PC-9 (cell line): Measurements from ENCODE around the gene DDX10. TPM values are rescaled to one million over a fixed set of nuclear protein-coding genes. Genes with fewer than 3 reads are reported as not detected.

Experiments used
- BruUV-seq: library from RNA; stranded (reverse); fragments of 400-500 nt; replicated peaks from 2 replicates; lab custom pipeline; 2021; lab: Mats Ljungman, UMichigan
- CTCF ChIA-PET: fragments of 300-600 bp; sonication (Branson Sonifier 250); formaldehyde crosslinking; loops from one replicate; lab custom pipeline; 2022; ENCODE audit warnings: antibody characterized with exemption; lab: Charles Lee
- POLR2A ChIA-PET: fragments of 300-600 bp; sonication (Branson Sonifier 250); formaldehyde crosslinking; loops from one replicate; lab custom pipeline; 2022; ENCODE audit warnings: antibody characterized with exemption; ENCODE audit not compliant: unreplicated experiment; lab: Charles Lee
- DNase-seq, 2 experiments: peaks; one replicate each; pipeline versions ENCODE4 v3.0.0 to v3.0.0-alpha.2; 2015 to 2022; ENCODE audit warnings: mixed read lengths in 1 of 2
- H2AFZ ChIP-seq: fragments of 200-600 bp; sonication (generic); 2 replicates; pipeline ENCODE4 v1.8.1; 2017; ENCODE audit warnings: antibody characterized with exemption
- H3F3A ChIP-seq: fragments of 200-600 bp; sonication (generic); 2 replicates; pipeline ENCODE4 v1.8.1; 2017; ENCODE audit warnings: antibody characterized with exemption, mild to moderate bottlenecking, low read depth; ENCODE audit not compliant: insufficient read depth
- H3K27ac ChIP-seq: fragments of 200-600 bp; sonication (generic); 2 replicates; pipeline ENCODE4 v1.6.1; 2016; ENCODE audit warnings: mixed run types
- H3K27me3 ChIP-seq: fragments of 200-600 bp; sonication (generic); 2 replicates; pipeline ENCODE4 v1.6.1; 2016; ENCODE audit warnings: low read depth, mixed run types; ENCODE audit not compliant: insufficient read depth
- H3K36me3 ChIP-seq: fragments of 200-600 bp; sonication (generic); 2 replicates; pipeline ENCODE4 v1.6.1; 2016; ENCODE audit warnings: low read depth, mixed run types
- H3K4me1 ChIP-seq: fragments of 200-600 bp; sonication (generic); replicated peaks from 2 replicates; pipeline ENCODE4 v1.6.1; 2016; ENCODE audit warnings: mixed run types; ENCODE audit not compliant: insufficient read depth
- H3K4me2 ChIP-seq: fragments of 200-600 bp; sonication (generic); 2 replicates; pipeline ENCODE4 v1.6.1; 2017; ENCODE audit warnings: mixed run types
- H3K4me3 ChIP-seq: fragments of 200-600 bp; sonication (generic); 2 replicates; pipeline ENCODE4 v1.6.1; 2016; ENCODE audit warnings: mixed run types
- H3K79me2 ChIP-seq: fragments of 200-600 bp; sonication (generic); 2 replicates; pipeline ENCODE4 v1.6.1; 2017; ENCODE audit warnings: low read depth, mixed run types
- H3K9me2 ChIP-seq: fragments of 200-600 bp; sonication (generic); 2 replicates; pipeline ENCODE4 v1.8.1; 2017; ENCODE audit warnings: mild to moderate bottlenecking; ENCODE audit not compliant: insufficient read depth
- H3K9me3 ChIP-seq: fragments of 200-600 bp; sonication (generic); 2 replicates; pipeline ENCODE4 v1.8.1; 2016; ENCODE audit warnings: low read depth; ENCODE audit not compliant: insufficient read depth
- H4K20me1 ChIP-seq: fragments of 200-600 bp; sonication (generic); 2 replicates; pipeline ENCODE4 v1.8.1; 2017; ENCODE audit not compliant: insufficient read depth
- EZH2 ChIP-seq: fragments of 200-600 bp; sonication (generic); IDR thresholded peaks from 2 replicates; pipeline ENCODE4 v1.8.0; 2017; ENCODE audit warnings: antibody characterized with exemption, low read depth
- intact Hi-C: fragments of 100-400 bp; cut with micrococcal nuclease; formaldehyde crosslinking; loops from one replicate; pipeline ENCODE4 v1.10.0; 2022; ENCODE audit not compliant: unreplicated experiment
- total RNA-seq: library from RNA; stranded (reverse); gene quantifications from 2 replicates; pipeline ENCODE4 v1.2.3, GENCODE V29; 2021
- TF ChIP-seq, protein P1 (sequence below): fragments of 200-600 bp; sonication (generic); conservative IDR thresholded peaks from 2 replicates; pipeline ENCODE4 v1.6.1; 2017; ENCODE audit warnings: mixed run types, antibody characterized with exemption, mild to moderate bottlenecking, moderate library complexity

DDX10 gene
- total RNA-seq, 1 experiment from 2014 or later, result 26.4 TPM

- BruUV-seq, result no TSS peak
- Histone ChIP-seq H2AFZ (no peak overlapping the region), H3K27me3 (no peaks in the 10 kb centered on the region), H3K4me3 (no peak overlapping the region), H3K9me3 (no peaks in the 10 kb centered on the region), H3K9me2 (no peaks in the 10 kb centered on the region), H3K4me2 (no peak overlapping the region), H3K36me3 (no peaks in the 10 kb centered on the region), H4K20me1 (no peaks in the 10 kb centered on the region), H3K79me2 (no peaks in the 10 kb centered on the region), H3K4me1 (no peaks in the 10 kb centered on the region), H3K27ac (no peak overlapping the region), H3F3A (no peaks in the 10 kb centered on the region)
- CTCF ChIA-PET, result no interaction called here
- TF ChIP-seq EZH2, result no peak
- TF ChIP-seq, protein P1, sequence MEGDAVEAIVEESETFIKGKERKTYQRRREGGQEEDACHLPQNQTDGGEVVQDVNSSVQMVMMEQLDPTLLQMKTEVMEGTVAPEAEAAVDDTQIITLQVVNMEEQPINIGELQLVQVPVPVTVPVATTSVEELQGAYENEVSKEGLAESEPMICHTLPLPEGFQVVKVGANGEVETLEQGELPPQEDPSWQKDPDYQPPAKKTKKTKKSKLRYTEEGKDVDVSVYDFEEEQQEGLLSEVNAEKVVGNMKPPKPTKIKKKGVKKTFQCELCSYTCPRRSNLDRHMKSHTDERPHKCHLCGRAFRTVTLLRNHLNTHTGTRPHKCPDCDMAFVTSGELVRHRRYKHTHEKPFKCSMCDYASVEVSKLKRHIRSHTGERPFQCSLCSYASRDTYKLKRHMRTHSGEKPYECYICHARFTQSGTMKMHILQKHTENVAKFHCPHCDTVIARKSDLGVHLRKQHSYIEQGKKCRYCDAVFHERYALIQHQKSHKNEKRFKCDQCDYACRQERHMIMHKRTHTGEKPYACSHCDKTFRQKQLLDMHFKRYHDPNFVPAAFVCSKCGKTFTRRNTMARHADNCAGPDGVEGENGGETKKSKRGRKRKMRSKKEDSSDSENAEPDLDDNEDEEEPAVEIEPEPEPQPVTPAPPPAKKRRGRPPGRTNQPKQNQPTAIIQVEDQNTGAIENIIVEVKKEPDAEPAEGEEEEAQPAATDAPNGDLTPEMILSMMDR, result no peak
- intact Hi-C loops, result no loop called here
- POLR2A ChIA-PET, result no interaction called here
- peak in 1 of 2 experiments; percentile 2 for DNase-seq
Measured at GRCh38 chr11:108966206-108966605, 301.3 kb downstream of the DDX10 start.

DNA sequence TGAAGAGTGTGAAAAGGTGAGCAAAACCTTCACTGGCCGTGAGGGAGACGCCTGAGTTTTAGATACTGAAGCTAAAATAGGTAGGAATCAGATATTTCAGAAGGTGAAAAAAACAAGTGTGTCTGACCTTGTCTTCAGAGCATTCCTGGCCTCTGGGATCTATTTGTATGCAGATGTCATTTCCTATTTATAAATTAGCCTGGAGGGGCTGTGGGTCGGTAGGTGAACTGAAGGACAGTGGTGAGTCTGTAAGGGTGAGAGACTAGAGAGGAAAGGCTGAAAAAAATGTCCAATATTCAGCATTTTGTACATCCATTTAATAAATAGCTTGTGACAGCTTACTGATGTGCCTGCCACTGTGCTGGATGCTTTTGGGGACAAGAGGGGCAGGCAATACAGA lies 302.1 kb downstream of the DDX10 start:
- Histone ChIP-seq H3K9me2 (no peaks in the 10 kb centered on the region), H3F3A (no peaks in the 10 kb centered on the region), H2AFZ (no peak overlapping the region), H3K79me2 (no peaks in the 10 kb centered on the region), H3K27me3 (no peaks in the 10 kb centered on the region), H3K36me3 (no peaks in the 10 kb centered on the region), H3K9me3 (no peaks in the 10 kb centered on the region), H3K4me1 (no peaks in the 10 kb centered on the region), H3K27ac (no peak overlapping the region), H3K4me3 (no peak overlapping the region), H3K4me2 (no peak overlapping the region), H4K20me1 (no peaks in the 10 kb centered on the region)
- peak in 1 of 2 experiments; percentile 18 for DNase-seq
- no peak for TF ChIP-seq EZH2
- TF ChIP-seq, protein P1, result no peak
- no TSS peak for BruUV-seq
- ChIA-PET CTCF (interaction anchor here (0.5 kb wide), 1 partner anchor 98 kb away, joined by 7 read pairs; no protein-coding TSS in a partner anchor), POLR2A (no interaction called here)
- intact Hi-C loops, result no loop called here

- Histone ChIP-seq H3K4me2 (no peak overlapping the region), H4K20me1 (no peaks in the 10 kb centered on the region), H2AFZ (no peak overlapping the region), H3K27me3 (no peaks in the 10 kb centered on the region), H3K27ac (no peak overlapping the region), H3K79me2 (no peaks in the 10 kb centered on the region), H3K9me2 (no peaks in the 10 kb centered on the region), H3K4me1 (no peaks in the 10 kb centered on the region), H3K9me3 (no peaks in the 10 kb centered on the region), H3K36me3 (no peaks in the 10 kb centered on the region), H3K4me3 (no peak overlapping the region), H3F3A (no peaks in the 10 kb centered on the region)
- ChIA-PET CTCF (interaction anchor here (0.5 kb wide), 1 partner anchor 98 kb away, joined by 7 read pairs; no protein-coding TSS in a partner anchor), POLR2A (interaction anchor here (0.7 kb wide), 1 partner anchor 77 kb away, joined by 4 read pairs; no protein-coding TSS in a partner anchor)
- TF ChIP-seq, protein P1, result no peak
- TF ChIP-seq EZH2, result no peak
- BruUV-seq, result no TSS peak
- DNase-seq, result peak in 1 of 2 experiments; percentile 28
- intact Hi-C loops, result no loop called here
Measured at GRCh38 chr11:108967571-108967970, 302.7 kb downstream of the DDX10 start.
